ENCODE data around the gene KREMEN1.

DNA sequence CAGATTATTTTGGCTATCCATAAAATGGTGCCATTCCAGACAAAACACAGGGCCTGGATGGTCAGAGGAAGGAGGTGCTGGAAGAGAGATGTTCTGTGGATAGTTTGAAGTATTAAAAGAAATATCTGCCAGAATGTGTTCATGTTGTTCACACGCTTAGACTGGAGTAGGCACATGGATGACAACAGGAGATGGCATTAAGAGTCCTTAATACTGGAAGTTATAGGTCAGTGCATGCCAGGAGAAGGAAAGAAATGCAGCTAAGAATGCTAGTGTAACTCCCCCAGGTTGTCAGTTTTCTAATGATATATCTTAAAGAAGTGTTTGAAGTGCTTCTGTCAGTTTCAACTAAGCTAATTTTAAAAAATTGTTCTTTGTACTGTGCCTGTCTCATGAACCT, 20.2 kb downstream of the KREMEN1 start:
- no peak for TF ChIP-seq EZH2 (IDR thresholded peaks at IDR 0.05; ENCODE audit: borderline replicate concordance, low read length)
- TF ChIP-seq, protein P1, sequence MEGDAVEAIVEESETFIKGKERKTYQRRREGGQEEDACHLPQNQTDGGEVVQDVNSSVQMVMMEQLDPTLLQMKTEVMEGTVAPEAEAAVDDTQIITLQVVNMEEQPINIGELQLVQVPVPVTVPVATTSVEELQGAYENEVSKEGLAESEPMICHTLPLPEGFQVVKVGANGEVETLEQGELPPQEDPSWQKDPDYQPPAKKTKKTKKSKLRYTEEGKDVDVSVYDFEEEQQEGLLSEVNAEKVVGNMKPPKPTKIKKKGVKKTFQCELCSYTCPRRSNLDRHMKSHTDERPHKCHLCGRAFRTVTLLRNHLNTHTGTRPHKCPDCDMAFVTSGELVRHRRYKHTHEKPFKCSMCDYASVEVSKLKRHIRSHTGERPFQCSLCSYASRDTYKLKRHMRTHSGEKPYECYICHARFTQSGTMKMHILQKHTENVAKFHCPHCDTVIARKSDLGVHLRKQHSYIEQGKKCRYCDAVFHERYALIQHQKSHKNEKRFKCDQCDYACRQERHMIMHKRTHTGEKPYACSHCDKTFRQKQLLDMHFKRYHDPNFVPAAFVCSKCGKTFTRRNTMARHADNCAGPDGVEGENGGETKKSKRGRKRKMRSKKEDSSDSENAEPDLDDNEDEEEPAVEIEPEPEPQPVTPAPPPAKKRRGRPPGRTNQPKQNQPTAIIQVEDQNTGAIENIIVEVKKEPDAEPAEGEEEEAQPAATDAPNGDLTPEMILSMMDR (conservative IDR thresholded peaks at IDR 0.05 in 1 of 2, IDR thresholded peaks at IDR 0.05 in 1 of 2; ENCODE audit: extremely low read depth in 1 of 2, insufficient read depth in 1 of 2, low read depth in 1 of 2, low read length in 2 of 2) = no peak

Data from mammary epithelial cell (primary cell).